Posterior cingulate gyrus (tissue), 11 donors: ENCODE data around the gene VPS35L.
A peak's percentile ranks its signal among the peaks of the same experiment; 100 is the strongest.

ENCODE experiments used
- DNase-seq, 10 donors: peaks; one replicate each; pipeline versions ENCODE4 v3.0.0 to v3.0.0-alpha.2; 2020 to 2021; ENCODE audit warnings: mixed read lengths in 3 of 10
- intact Hi-C: fragments of 100-400 bp; cut with DNase I; formaldehyde crosslinking; loops from one replicate; pipeline ENCODE4 v1.15.1; 2023

VPS35L gene

GRCh38 chr16:19555186-19555937, at the start of gene VPS35L:
Gene VPS35L (plus strand): TSS chr16:19555703. CDS start chr16:19555730, 27 bp downstream.
- intact Hi-C loops = loop anchor here (1.0 to 5.0 kb wide), 3 partner anchors 31 to 330 kb away; partner anchors contain the start of genes IQCK and KNOP1
- peak; percentile 93 to 99 (median 96) for DNase-seq

- intact Hi-C loops = loop anchor here (10.0 kb wide), 1 partner anchor 122 kb away; no protein-coding TSS in a partner anchor
These were observed 48.5 kb upstream of the VPS35L start for GRCh38 chr16:19506965-19507364.

GRCh38 chr16:19507867-19508266, 47.6 kb upstream of the VPS35L start:
- intact Hi-C loops = loop anchor here (10.0 kb wide), 1 partner anchor 123 kb away; no protein-coding TSS in a partner anchor
- no peak for DNase-seq

More at GRCh38 chr16:19506965-19507364, 48.5 kb upstream of the VPS35L start:
- no peak for DNase-seq

- intact Hi-C loops = no loop called here
- DNase-seq = no peak
These were observed 43.2 kb upstream of the VPS35L start for GRCh38 chr16:19512297-19512696.

- intact Hi-C loops = no loop called here
- DNase-seq = no peak
These were observed 42.0 kb upstream of the VPS35L start for GRCh38 chr16:19513377-19514053.

- intact Hi-C loops = no loop called here
These were observed 39.7 kb upstream of the VPS35L start for GRCh38 chr16:19515757-19516156.

GRCh38 chr16:19517424-19518089, 37.9 kb upstream of the VPS35L start:
- intact Hi-C loops = no loop called here
- DNase-seq = no peak

More at GRCh38 chr16:19515757-19516156, 39.7 kb upstream of the VPS35L start:
- DNase-seq = no peak

- intact Hi-C loops = no loop called here
- no peak for DNase-seq
These were observed 37.1 kb upstream of the VPS35L start for GRCh38 chr16:19518388-19518787.

GRCh38 chr16:19520861-19521331, 34.6 kb upstream of the VPS35L start:
- intact Hi-C loops = no loop called here
- no peak for DNase-seq

- intact Hi-C loops = no loop called here
- peak; percentile 97 to 100 (median 99) for DNase-seq
These were observed 33.8 kb upstream of the VPS35L start, which contains the start of gene GDE1 for GRCh38 chr16:19521471-19522396. Gene GDE1 (minus strand): TSS chr16:19522098. CDS start chr16:19521964, 134 bp downstream.

- intact Hi-C loops = no loop called here
- DNase-seq = no peak
These were observed 33.1 kb upstream of the VPS35L start for GRCh38 chr16:19522397-19522732.

- intact Hi-C loops = no loop called here
- DNase-seq = no peak
These were observed 32.7 kb upstream of the VPS35L start for GRCh38 chr16:19522760-19523159.

- peak in 1 of 10 donors; percentile 78 for DNase-seq
- intact Hi-C loops = no loop called here
These were observed 32.3 kb upstream of the VPS35L start for GRCh38 chr16:19523184-19523558.

- intact Hi-C loops = loop anchor here (1.0 kb wide), 1 partner anchor 32 kb away; the partner anchor contains the start of gene VPS35L
- peak; percentile 98 to 100 (median 99) for DNase-seq
These were observed 31.7 kb upstream of the VPS35L start, which contains the start of gene CCP110 for GRCh38 chr16:19523559-19524355. Gene CCP110 (plus strand): TSS chr16:19523942. CDS start chr16:19527882, 3,940 bp downstream.

- intact Hi-C loops = loop anchor here (1.0 kb wide), 1 partner anchor 31 kb away; the partner anchor contains the start of gene VPS35L
These were observed 31.2 kb upstream of the VPS35L start for GRCh38 chr16:19524356-19524615.

GRCh38 chr16:19524616-19525384, 30.7 kb upstream of the VPS35L start:
- intact Hi-C loops = loop anchor here (1.0 kb wide), 1 partner anchor 31 kb away; the partner anchor contains the start of gene VPS35L
- no peak for DNase-seq

More at GRCh38 chr16:19524356-19524615, 31.2 kb upstream of the VPS35L start:
- DNase-seq = peak in 1 of 10 donors; percentile 30

- no peak for DNase-seq
- intact Hi-C loops = no loop called here
These were observed 30.1 kb upstream of the VPS35L start for GRCh38 chr16:19525385-19525723.

GRCh38 chr16:19527161-19527560, 28.3 kb upstream of the VPS35L start:
- intact Hi-C loops = no loop called here
- DNase-seq = no peak
